HL-60/S4 treated with phorbol 12-myristate 13-acetate at 8.2 ng/mL for 4 days and 3 days (cell line): ENCODE data around the gene SDR42E1.
"Not testable (repeated sequence)": the region's sequence is repeated elsewhere in the genome, so short reads cannot be mapped to it uniquely, and the experiment has no call there.

Source experiments
- in situ Hi-C: fragments of 300-500 bp; cut with MboI; formaldehyde crosslinking; loops from 2 replicates; pipeline ENCODE4 v1.15.0; 2022; ENCODE audit warnings: low sequenced_read_pairs

Gene SDR42E1

GRCh38 chr16:82040296-82040695, 29.0 kb upstream of the SDR42E1 start:
- in situ Hi-C loops = loop anchor here (25.0 kb wide), 1 partner anchor 197 kb away; no protein-coding TSS in a partner anchor

DNA sequence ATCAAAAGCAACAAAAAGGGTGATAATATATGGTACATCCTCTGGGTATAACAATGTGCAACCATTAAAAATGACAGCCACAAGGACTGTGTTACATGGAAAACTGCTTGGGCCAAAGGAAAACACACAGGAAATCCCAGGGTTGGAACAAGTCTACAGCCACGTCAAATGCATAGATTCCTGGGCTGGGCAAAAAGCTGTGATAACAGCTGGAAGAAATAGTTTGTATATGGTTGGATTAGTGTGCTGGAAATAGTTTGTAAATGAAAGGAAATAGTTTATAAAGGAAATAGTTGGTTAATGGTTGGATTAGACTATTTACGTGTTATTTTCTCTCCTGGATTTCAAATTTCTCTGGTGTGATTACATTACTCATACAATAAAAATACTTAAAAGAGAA, 26.4 kb upstream of the SDR42E1 start:
- in situ Hi-C loops = loop anchor here (25.0 kb wide), 1 partner anchor 200 kb away; no protein-coding TSS in a partner anchor

DNA sequence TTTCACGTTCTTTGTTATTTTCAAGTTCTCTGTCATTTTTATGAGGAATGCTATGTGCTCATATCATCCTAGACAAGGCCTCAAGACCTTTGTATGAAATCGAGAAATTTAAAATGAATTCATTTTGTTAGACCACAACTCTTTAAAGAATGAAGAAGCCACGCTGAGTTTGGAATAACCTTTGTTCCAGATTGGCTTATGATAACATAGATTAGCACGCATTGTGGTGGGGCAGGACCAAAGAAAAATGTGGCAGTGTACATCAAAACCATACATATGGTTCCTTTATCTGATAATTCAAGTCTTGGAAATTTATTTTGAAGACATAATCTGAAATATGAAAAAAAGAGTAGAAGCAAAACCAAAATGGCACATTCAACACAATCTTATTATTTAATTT, 26.0 kb upstream of the SDR42E1 start:
- in situ Hi-C loops = loop anchor here (25.0 kb wide), 1 partner anchor 200 kb away; no protein-coding TSS in a partner anchor

- in situ Hi-C loops = loop anchor here (25.0 kb wide), 1 partner anchor 202 kb away; no protein-coding TSS in a partner anchor
Observed at GRCh38 chr16:82034981-82035612, 23.8 kb upstream of the SDR42E1 start, which contains the start of gene HSD17B2. HSD17B2 (plus strand) TSS chr16:82035253; CDS start chr16:82035425, 172 bp downstream.

DNA sequence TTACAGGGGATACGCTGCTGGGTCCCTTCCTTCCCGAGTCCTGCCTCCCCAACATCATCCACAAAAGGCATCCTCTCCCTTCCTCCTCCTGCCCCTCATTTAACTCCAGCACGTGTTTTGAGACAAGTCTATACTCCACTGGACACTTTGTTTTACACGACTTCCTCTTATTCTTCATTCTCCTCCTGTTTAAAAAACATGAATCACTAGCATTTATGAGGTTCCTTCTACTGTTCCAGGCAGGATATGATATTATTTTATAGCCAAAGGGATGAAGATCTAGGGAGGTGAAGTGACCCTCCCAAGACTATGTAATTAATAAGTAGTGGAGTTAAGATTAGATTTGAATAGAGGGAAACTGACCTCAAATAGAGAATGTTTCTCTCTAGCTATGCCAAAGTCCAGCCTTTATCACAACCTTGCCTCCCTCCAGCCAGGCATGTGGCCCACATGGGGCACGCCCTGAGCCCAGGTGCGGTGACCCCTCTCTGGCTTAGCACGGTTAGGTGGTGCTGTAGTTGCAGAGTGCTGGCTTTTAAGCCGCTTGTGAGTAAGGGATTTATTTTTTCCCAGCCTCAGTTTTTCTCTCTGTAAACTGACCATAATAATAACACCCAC, 22.5 kb upstream of the SDR42E1 start:
- in situ Hi-C loops = loop anchor here (25.0 kb wide), 1 partner anchor 204 kb away; no protein-coding TSS in a partner anchor

DNA sequence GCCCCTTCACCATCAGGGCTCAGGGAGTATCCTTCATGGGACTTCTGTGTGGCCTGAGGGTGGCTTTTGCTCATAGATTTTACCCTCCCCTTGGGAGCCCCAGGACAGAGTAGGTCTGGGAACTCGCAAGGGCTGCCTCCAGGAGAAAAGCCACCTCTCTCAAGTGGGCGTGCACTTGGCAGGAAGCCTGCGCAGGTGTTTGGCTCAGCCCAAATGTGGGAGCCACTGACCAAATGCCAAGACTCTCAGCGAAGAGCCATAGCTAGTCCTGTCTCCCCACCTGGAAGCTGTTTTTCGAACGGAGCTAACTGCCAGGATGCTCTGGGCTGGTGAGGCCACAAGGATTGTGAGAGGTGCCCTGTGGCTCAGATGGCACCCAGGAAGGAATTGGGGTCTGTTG, 21.7 kb upstream of the SDR42E1 start:
- in situ Hi-C loops = loop anchor here (25.0 kb wide), 1 partner anchor 204 kb away; no protein-coding TSS in a partner anchor

DNA sequence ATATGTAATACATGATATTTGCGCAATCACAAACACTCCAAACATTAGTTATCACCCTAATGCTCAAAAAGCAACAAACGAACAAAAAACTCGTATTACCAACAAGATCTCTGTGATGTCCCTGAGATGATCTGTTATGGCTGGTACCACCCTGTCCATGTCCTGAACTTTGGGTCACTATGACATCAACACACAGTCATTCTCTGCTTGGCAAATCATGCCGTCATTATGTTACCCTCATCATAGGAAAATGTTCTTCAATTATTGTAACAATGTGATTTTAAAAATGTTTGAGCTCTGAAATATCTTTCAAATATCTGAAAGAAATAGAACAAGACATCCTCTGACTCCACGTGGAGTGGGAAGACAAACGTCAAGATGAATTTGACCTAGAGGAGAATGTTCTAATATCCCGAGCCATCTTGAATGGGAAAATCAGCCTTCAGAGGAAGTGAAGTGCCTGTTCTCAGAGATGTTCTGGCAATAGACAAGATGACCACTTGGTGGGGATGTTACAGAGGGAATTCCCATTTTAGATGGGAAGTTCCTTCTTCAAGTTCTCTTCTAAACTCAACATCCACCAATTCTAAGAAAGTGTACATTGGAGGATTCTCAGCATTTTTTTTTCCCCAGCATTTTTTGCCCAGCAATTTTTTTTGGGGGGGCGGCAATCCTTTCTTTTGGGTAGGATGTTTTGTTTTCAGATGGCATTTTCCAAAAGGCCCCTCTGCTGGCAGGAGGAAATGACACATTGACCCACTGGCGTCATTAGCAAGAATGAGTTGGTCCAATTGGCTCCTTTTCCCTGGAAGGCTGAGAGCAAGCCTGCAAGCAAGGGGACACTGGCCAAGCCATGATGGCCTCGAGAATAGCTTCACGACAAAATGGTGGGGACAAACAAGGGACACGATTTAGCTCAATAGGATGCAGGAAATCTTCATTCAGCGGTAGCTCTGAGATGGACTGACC, 20.1 kb upstream of the SDR42E1 start:
- in situ Hi-C loops = loop anchor here (25.0 kb wide), 1 partner anchor 206 kb away; no protein-coding TSS in a partner anchor

DNA sequence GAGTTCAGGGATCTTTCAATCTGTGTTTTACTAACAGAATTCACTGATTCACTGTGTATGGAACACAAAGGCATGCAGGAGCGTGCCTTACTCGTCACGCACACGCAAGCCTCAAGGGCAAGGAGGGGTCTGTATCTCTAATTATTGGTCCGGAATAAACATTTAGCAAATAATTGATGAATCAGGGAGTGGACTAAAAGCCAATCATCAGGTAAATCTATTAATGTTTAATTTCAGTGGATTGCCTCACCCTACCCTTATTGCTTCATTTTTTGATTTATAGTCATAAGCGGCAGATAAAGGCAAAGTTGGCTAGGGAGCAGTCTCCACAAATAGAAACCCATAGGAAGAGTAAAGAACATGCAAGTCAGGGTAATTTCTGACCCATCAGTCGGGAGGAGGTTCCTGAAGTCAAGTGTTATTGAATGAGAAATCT, 16.4 kb upstream of the SDR42E1 start:
- in situ Hi-C loops = loop anchor here (25.0 kb wide), 1 partner anchor 210 kb away; no protein-coding TSS in a partner anchor

GRCh38 chr16:82024883-82025282, 13.6 kb upstream of the SDR42E1 start:
- in situ Hi-C loops = loop anchor here (25.0 kb wide), 1 partner anchor 212 kb away; no protein-coding TSS in a partner anchor

GRCh38 chr16:82024316-82024715, 13.0 kb upstream of the SDR42E1 start:
- in situ Hi-C loops = no loop called here

- in situ Hi-C loops = no loop called here
Observed at GRCh38 chr16:82023206-82023605, 11.9 kb upstream of the SDR42E1 start.

DNA sequence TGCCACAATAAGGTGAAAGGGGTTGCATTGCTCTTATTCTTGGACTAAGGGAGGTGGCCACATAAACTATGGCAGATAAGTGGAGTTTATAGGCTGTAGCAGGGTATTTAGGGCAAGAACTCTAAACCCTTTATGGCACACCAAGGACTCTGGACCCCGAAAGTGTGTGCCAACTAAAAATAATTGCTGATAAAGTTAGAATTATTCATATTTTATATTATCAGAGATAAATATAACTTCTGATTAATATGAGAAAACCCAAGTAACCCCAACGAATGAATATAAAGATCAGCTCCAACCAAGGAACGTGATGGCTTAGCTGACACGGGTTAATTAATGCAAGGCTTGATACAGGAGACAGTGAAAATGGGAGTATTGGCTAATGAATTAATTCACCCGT, 8.8 kb upstream of the SDR42E1 start:
- in situ Hi-C loops = no loop called here

DNA sequence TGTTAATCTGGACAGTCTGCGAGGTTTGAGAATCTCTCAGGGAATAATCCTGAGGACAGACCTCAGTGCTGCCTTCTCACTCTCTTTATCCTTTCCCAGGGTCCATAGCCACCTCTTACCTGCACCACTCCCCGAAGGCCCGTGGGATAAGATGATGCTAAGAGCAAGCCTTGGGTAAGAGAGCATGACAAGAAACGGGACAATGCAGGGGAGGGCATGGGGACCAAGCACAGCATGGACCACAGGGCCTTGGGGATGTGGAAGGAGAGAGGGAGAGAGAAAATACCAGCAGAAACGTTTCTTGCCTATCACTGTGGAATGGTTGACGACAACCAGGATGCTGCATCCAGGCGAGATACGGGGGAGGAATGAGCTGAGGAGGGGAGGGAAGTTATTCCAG, 8.3 kb upstream of the SDR42E1 start:
- in situ Hi-C loops = no loop called here

- in situ Hi-C loops = no loop called here
Observed at GRCh38 chr16:82017911-82018568, 6.8 kb upstream of the SDR42E1 start.

GRCh38 chr16:82016964-82017363, 5.7 kb upstream of the SDR42E1 start:
- in situ Hi-C loops = no loop called here

GRCh38 chr16:82016263-82016662, 5.0 kb upstream of the SDR42E1 start:
- in situ Hi-C loops = no loop called here

- in situ Hi-C loops = no loop called here
Observed at GRCh38 chr16:82013139-82013538, 1.9 kb upstream of the SDR42E1 start.

DNA sequence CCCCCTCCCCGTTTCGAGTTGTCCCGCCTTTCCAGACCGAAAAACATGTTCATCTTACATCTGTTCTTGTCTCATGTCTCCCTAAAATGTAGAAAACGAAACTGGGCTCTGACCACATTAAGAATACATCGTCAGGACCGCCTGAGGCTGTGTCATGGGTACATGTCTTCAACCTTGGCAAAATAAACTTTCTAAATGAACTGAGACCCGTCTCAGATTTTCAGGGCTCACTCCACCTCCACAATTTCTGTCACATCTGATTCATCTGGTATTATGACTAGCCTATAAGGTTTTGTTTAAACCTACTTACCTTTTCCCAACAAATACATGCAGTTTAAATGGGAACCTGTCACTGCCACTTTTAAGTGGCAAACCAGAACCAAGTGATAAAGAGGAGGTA, 621 bp downstream of the SDR42E1 start:
- in situ Hi-C loops = no loop called here

- in situ Hi-C loops = not testable (repeated sequence)
Observed at GRCh38 chr16:82009789-82010188, 1.5 kb downstream of the SDR42E1 start.

DNA sequence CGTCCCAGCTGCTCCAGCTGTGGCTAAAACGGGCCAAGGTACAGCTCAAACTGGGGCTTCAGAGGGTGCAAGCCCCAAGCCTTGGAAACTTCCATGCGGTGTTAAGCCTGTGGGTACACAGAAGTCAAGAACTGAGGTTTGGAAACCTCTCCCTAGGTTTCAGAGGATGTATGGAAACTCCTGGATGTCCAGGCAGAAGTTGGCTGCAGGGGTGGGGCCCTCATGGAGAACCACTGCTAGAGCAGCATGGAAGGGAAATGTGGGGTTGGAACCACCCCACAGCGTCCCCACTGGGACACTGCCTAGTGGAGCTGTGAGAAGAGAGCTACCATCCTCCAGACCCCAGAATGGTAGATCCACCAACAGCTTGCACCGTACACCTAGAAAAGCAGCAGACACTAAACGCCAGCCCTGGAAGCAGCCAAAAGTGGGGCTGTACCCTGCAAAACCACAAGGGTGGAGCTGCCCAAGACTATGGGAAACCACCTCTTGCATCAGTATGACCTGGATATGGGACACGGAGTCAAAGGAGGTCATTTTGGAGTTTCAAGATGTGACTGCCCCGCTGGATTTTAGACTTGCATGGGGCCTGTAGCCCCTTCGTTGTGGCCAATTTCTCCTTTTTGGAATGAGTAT, 2.2 kb downstream of the SDR42E1 start:
- in situ Hi-C loops = no loop called here
